Bronchial epithelial cell (primary cell): ENCODE measurements around the gene KLC3. TPM values are rescaled to one million over a fixed set of nuclear protein-coding genes. Genes with fewer than 3 reads are reported as not detected.

Source experiments
- DNase-seq: peaks from one replicate; pipeline ENCODE4 v3.0.0-alpha.2; 2010; ENCODE audit warnings: low read depth
- FAIRE-seq: peaks from 2 replicates; lab custom pipeline; 2011; peaks lifted over from hg19 to GRCh38; lab: Jason Lieb, UNC
- H3K27me3 ChIP-seq: 2 replicates; pipeline ENCODE4 v1.5.1; 2011; ENCODE audit warnings: low read length; ENCODE audit not compliant: control insufficient read depth, insufficient read depth
- H3K36me3 ChIP-seq: 2 replicates; pipeline ENCODE4 v1.5.1; 2011; ENCODE audit warnings: low read length; ENCODE audit not compliant: control insufficient read depth, insufficient read depth
- H3K4me3 ChIP-seq: 2 replicates; pipeline ENCODE4 v1.5.1; 2011; ENCODE audit warnings: mild to moderate bottlenecking, low read depth, low read length, control low read depth
- total RNA-seq: library from RNA; depleted of rRNA; stranded (reverse); fragments of >200 nt; gene quantifications from 2 replicates; pipeline ENCODE4 v1.2.1, GENCODE V29; 2014
- TF ChIP-seq, protein P1 (sequence below): IDR thresholded peaks from 2 replicates; pipeline ENCODE4 v1.5.1; 2011; ENCODE audit warnings: mild to moderate bottlenecking, moderate library complexity, low read length, control low read depth, inconsistent platforms; ENCODE audit not compliant: insufficient read depth, severe bottlenecking

KLC3 gene
- total RNA-seq, 1 donor from 2014 or later = 83.5 TPM

DNA sequence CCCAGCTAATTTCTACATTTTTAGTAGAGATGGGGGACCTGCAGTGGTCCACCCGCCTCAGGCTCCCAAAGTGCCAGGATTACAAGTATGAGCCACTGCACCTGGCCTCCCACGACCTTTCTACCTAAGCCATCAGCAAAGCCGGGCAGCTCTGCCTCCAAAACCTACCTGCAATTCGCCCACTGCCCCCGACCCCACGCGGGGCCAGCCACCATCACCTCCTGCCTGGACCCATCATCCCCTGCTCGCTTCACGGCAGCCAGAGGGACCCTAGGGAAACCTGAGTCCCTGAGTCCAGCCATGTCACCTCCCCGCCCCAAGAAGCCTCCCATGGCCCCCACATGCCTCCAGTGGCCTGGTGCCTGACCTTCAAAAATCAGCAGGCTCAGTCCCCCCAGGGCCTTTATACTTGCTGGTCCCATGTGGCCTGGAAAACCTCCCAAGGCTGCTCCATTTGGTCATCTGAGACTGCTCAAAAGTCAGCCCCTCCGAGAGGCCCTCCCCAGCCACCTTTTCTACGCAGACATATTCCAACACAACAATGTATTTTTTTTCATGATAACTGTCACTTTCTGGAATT lies 17.8 kb downstream of the KLC3 start:
- TF ChIP-seq, protein P1, sequence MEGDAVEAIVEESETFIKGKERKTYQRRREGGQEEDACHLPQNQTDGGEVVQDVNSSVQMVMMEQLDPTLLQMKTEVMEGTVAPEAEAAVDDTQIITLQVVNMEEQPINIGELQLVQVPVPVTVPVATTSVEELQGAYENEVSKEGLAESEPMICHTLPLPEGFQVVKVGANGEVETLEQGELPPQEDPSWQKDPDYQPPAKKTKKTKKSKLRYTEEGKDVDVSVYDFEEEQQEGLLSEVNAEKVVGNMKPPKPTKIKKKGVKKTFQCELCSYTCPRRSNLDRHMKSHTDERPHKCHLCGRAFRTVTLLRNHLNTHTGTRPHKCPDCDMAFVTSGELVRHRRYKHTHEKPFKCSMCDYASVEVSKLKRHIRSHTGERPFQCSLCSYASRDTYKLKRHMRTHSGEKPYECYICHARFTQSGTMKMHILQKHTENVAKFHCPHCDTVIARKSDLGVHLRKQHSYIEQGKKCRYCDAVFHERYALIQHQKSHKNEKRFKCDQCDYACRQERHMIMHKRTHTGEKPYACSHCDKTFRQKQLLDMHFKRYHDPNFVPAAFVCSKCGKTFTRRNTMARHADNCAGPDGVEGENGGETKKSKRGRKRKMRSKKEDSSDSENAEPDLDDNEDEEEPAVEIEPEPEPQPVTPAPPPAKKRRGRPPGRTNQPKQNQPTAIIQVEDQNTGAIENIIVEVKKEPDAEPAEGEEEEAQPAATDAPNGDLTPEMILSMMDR = no peak
- Histone ChIP-seq H3K4me3 (no peak overlapping the region), H3K27me3 (no peaks in the 10 kb centered on the region), H3K36me3 (peaks cover 15% of the 10 kb centered on the region)
- DNase-seq (no peak), FAIRE-seq (no peak)

DNA sequence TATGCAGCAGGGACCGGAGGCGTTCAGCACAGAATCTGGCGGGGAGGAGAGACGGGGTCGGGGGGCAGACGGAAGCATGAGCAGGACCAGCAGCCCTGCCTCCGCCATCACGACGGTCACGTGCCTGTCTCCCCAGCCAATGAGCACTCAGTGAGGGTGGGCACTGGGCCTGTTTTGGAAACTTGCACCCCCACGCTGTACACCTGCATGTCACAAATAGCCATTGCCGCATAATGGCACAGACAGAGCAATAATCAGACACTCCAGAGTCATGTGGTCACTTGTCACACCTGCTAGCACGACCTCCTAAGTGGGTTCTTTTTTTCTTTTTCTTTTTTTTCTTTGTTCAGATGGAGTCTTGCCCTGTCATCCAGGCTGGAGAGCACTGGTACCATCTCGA lies 21.1 kb downstream of the KLC3 start:
- TF ChIP-seq, protein P1 = no peak
- Histone ChIP-seq H3K27me3 (no peaks in the 10 kb centered on the region), H3K4me3 (no peak overlapping the region), H3K36me3 (peaks cover 16% of the 10 kb centered on the region)
- DNase-seq (no peak), FAIRE-seq (no peak)

DNA sequence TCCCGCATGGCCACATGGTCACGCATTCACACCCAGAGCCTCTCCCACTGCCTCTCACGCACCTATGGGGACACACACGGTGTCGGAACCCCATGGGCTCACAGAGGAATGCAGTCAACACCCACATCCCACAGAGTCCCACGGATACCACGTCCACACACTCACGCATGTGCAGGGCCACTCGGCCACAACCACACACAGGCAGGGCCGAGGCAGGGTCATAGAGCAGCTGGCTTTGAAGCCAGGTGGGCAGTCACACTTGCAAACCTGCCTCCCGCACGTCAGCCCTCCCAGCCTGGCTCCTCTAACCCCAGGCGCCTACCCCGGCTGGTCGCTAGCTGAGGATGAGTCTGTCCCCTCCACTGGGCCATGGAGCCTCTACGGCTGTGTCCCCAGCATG lies 21.7 kb downstream of the KLC3 start:
- Histone ChIP-seq H3K4me3 (no peak overlapping the region), H3K27me3 (no peaks in the 10 kb centered on the region), H3K36me3 (peaks cover 14% of the 10 kb centered on the region)
- no peak for FAIRE-seq
- no peak for DNase-seq
- TF ChIP-seq, protein P1 = no peak

DNA sequence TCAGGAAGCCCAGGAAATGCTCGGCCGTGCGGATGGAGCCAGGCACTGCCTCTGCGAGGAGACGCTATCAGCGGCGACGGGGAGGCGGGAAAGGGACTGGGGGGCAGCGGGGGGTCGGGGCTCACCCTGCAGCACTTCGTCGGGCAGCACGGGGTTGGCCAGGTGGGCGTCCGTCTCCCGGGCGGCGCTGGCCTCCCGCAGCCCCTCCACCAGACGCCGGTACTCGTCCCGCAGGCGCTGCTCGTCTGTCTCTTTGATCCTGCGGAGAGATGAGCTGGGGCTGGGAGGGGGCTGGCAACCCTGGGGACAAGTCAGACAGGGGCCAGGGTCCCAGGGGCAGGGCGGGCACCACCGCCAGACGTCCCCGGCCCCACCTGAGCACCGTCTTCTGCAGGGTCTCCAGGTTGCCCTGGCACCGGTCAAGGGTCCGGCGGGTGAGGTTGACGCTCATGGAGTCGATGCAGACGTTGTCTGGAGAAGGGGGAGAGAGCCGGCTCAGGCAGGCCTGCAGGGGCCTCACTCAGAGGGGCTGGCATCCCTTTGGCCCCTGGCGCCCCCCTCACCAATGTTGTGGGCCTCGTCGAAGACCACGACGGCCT lies 23.4 kb downstream of the KLC3 start:
- peaks cover 16% of the 10 kb centered on the region for H3K36me3 ChIP-seq
- TF ChIP-seq, protein P1 = no peak
- FAIRE-seq (no peak), DNase-seq (no peak)
- no peak overlapping the region for H3K4me3 ChIP-seq
- H3K27me3 ChIP-seq = no peaks in the 10 kb centered on the region

DNA sequence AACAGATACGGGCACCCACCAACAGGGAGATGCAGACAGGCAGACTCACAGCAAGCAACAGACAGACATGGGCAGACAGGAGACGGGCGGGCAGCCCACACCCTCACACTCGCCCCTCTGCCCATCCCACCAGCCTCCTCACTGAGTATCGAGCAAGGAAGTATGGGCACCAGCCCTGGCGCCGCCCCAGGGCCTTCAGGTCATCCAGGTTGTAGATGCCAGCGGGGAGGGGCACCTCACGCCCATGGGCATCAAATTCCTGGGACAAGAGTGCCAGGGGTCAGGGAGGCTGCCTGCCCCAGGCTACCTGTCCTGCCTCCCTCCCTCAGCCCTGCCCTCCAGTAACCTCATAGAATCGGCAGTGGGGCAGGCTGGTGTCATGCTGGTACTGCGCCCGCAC lies 24.1 kb downstream of the KLC3 start:
- FAIRE-seq (no peak), DNase-seq (no peak)
- H3K4me3 ChIP-seq = no peak overlapping the region
- peaks cover 14% of the 10 kb centered on the region for H3K36me3 ChIP-seq
- H3K27me3 ChIP-seq = no peaks in the 10 kb centered on the region
- TF ChIP-seq, protein P1 = no peak

DNA sequence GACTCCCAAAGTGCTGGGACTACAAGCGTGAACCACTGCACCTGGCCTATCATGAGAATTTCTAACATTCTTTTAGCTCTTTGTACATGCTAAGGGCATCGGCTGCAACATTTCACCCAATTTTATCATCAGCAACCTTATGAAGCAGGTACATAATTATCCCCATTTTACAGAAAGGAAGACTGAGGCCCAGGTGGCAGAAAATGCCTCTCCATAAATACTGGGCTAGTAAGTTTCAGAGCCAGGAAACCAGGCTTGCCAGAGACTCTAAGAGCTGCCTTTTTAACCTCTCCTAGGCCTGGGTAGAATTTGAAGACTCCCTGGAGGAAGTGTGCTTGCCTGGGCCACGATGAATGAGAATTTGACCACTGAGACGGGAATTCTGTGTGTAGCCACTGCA lies 27.6 kb downstream of the KLC3 start:
- no peaks in the 10 kb centered on the region for H3K27me3 ChIP-seq
- H3K4me3 ChIP-seq = no peak overlapping the region
- FAIRE-seq (no peak), DNase-seq (no peak)
- peaks cover 6% of the 10 kb centered on the region for H3K36me3 ChIP-seq
- TF ChIP-seq, protein P1 = no peak
